Fibroblast of lung (primary cell): ENCODE data around the gene MPHOSPH6.

Source experiments
- EZH2 ChIP-seq: IDR thresholded peaks from 2 replicates; pipeline ENCODE4 v1.5.1; 2012; ENCODE audit warnings: low read length, control low read depth, mild to moderate bottlenecking; ENCODE audit errors: missing control alignments
- TF ChIP-seq, protein P1 (sequence below), 2 donors: IDR thresholded peaks in 1 of 2; conservative IDR thresholded peaks in 1 of 2; 1 replicate in 1 of 2; 2 replicates in 1 of 2; pipeline ENCODE4 v1.5.1; 2011 to 2012; ENCODE audit warnings: low read length in 2 of 2, control low read depth in 1 of 2, inconsistent platforms in 1 of 2, low read depth in 1 of 2, mild to moderate bottlenecking in 1 of 2

DNA sequence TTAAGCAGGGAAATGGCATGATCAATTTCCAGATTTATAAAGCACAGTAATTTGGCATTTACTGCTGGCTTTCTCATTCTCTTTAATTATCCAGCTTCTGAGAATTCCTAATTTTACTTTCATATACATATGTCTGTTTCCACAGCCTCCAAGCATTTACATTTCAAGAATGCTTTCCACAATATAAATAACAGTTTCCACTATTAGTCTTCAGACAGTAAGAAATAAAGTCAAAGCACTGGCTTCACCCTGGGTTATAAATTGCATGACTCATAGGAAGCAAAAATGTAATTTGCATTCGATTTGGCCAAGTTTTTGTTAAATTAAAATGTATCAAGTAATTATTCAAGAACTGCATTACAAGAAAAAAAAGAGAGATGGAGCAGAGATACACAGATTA, 53.5 kb downstream of the MPHOSPH6 start:
- TF ChIP-seq, protein P1, sequence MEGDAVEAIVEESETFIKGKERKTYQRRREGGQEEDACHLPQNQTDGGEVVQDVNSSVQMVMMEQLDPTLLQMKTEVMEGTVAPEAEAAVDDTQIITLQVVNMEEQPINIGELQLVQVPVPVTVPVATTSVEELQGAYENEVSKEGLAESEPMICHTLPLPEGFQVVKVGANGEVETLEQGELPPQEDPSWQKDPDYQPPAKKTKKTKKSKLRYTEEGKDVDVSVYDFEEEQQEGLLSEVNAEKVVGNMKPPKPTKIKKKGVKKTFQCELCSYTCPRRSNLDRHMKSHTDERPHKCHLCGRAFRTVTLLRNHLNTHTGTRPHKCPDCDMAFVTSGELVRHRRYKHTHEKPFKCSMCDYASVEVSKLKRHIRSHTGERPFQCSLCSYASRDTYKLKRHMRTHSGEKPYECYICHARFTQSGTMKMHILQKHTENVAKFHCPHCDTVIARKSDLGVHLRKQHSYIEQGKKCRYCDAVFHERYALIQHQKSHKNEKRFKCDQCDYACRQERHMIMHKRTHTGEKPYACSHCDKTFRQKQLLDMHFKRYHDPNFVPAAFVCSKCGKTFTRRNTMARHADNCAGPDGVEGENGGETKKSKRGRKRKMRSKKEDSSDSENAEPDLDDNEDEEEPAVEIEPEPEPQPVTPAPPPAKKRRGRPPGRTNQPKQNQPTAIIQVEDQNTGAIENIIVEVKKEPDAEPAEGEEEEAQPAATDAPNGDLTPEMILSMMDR (conservative IDR thresholded peaks at IDR 0.05 in 1 of 2, IDR thresholded peaks at IDR 0.05 in 1 of 2; ENCODE audit: low read depth in 1 of 2, low read length in 2 of 2), result no peak
- TF ChIP-seq EZH2, result no peak
